A549 (cell line): Measurements from ENCODE around the gene AUTS2. TPM values are rescaled to one million over a fixed set of nuclear protein-coding genes. Genes with fewer than 3 reads are reported as not detected.

Experiments
- ATAC-seq, 2 experiments: fragments of 200-7000 bp in 1 of 2; fragments of >200 bp in 1 of 2; cut with Nextera tagmentation in 1 of 2; cut with Tn5 transposase in 1 of 2; 3 replicates each; pipeline versions ENCODE4 v1.8.0 to v1.9.1; 2018 to 2020; ENCODE audit warnings: mild to moderate bottlenecking in 1 of 2, moderate library complexity in 1 of 2
- CTCF ChIA-PET: fragments of 300-600 bp; sonication (Branson Sonifier 250); formaldehyde crosslinking; extraction: SDS; loops from one replicate; lab custom pipeline; 2021; ENCODE audit warnings: antibody characterized with exemption, inconsistent platforms; lab: Yijun Ruan, JAX
- POLR2A ChIA-PET: fragments of 350-600 bp; formaldehyde crosslinking; extraction: SDS; loops from one replicate; lab custom pipeline; 2021; ENCODE audit warnings: antibody characterized with exemption, inconsistent platforms; lab: Yijun Ruan, JAX
- DNase-seq, 2 experiments: peaks; one replicate each; pipeline versions ENCODE4 v3.0.0 to v3.0.0-alpha.2; 2011 to 2016; ENCODE audit warnings: low read depth in 1 of 2, low spot score in 1 of 2
- FAIRE-seq: peaks from 2 replicates; lab custom pipeline; 2011; peaks lifted over from hg19 to GRCh38; lab: Jason Lieb, UNC
- H3K27ac ChIP-seq, 2 experiments: fragments of >200 bp; sonication (Bioruptor Twin); formaldehyde crosslinking; 3 replicates each; pipeline ENCODE4 v1.5.1; 2016 to 2017
- H3K4me1 ChIP-seq: fragments of >200 bp; sonication (Bioruptor Twin); formaldehyde crosslinking; 3 replicates; pipeline ENCODE4 v1.6.1; 2016
- H3K4me2 ChIP-seq: fragments of >200 bp; sonication (Bioruptor Twin); formaldehyde crosslinking; 3 replicates; pipeline ENCODE4 v1.6.1; 2016
- H3K4me3 ChIP-seq: fragments of >200 bp; sonication (Bioruptor Twin); formaldehyde crosslinking; 3 replicates; pipeline ENCODE4 v1.5.1; 2016
- H3K9me3 ChIP-seq: fragments of >200 bp; sonication (Bioruptor Twin); formaldehyde crosslinking; 3 replicates; pipeline ENCODE4 v1.6.1; 2016
- CBX2 ChIP-seq: fragments of 200-600 bp; sonication (generic); IDR thresholded peaks from 2 replicates; pipeline ENCODE4 v1.6.1; 2016; ENCODE audit warnings: low read depth, mild to moderate bottlenecking, borderline replicate concordance
- CBX8 ChIP-seq: fragments of 200-600 bp; sonication (generic); IDR thresholded peaks from 2 replicates; pipeline ENCODE4 v1.6.1; 2016
- CEBPB ChIP-seq, 2 experiments: fragments of >200 bp in 1 of 2; sonication (Bioruptor Twin) in 1 of 2; formaldehyde crosslinking in 1 of 2; IDR thresholded peaks; 2 replicates each; pipeline ENCODE4 v1.6.1; 2012 to 2016
- EHF ChIP-seq: fragments of 250-450 bp; sonication (Bioruptor Pico); IDR thresholded peaks from 2 replicates; pipeline ENCODE4 v1.5.0; 2020; ENCODE audit warnings: mild to moderate bottlenecking
- EHMT2 ChIP-seq: fragments of 200-600 bp; sonication (generic); IDR thresholded peaks from 2 replicates; pipeline ENCODE4 v1.6.1; 2016; ENCODE audit warnings: antibody characterized with exemption, low read depth, mild to moderate bottlenecking, moderate library complexity
- EP300 ChIP-seq, 2 experiments: fragments of >200 bp; sonication (Bioruptor Twin); formaldehyde crosslinking; IDR thresholded peaks; 2 replicates in 1 of 2; 3 replicates in 1 of 2; pipeline ENCODE4 v1.6.1; 2016 to 2017
- FOSB ChIP-seq: fragments of 250-450 bp; sonication (Bioruptor Pico); IDR thresholded peaks from 2 replicates; pipeline ENCODE4 v1.5.0; 2020; ENCODE audit warnings: mild to moderate bottlenecking, moderate library complexity
- FOXS1 ChIP-seq: fragments of 250-450 bp; sonication (Bioruptor Pico); IDR thresholded peaks from 2 replicates; pipeline ENCODE4 v1.5.0; 2020; ENCODE audit warnings: mild to moderate bottlenecking, moderate library complexity
- HDAC2 ChIP-seq: fragments of 200-600 bp; sonication (generic); IDR thresholded peaks from 2 replicates; pipeline ENCODE4 v1.6.1; 2016
- HOXA7 ChIP-seq: fragments of 250-450 bp; sonication (Bioruptor Pico); IDR thresholded peaks from 2 replicates; pipeline ENCODE4 v1.5.0; 2020; ENCODE audit warnings: mild to moderate bottlenecking, moderate library complexity
- HOXB13 ChIP-seq: fragments of 250-450 bp; sonication (Bioruptor Pico); IDR thresholded peaks from 2 replicates; pipeline ENCODE4 v1.5.0; 2020; ENCODE audit warnings: low read depth, mild to moderate bottlenecking, moderate library complexity
- HOXB5 ChIP-seq: fragments of 250-450 bp; sonication (Bioruptor Pico); IDR thresholded peaks from 2 replicates; pipeline ENCODE4 v1.5.0; 2020; ENCODE audit warnings: mild to moderate bottlenecking, moderate library complexity
- JUN ChIP-seq, 2 experiments: fragments of >200 bp; sonication (Bioruptor Twin); formaldehyde crosslinking; IDR thresholded peaks; 2 replicates in 1 of 2; 3 replicates in 1 of 2; pipeline ENCODE4 v1.6.1; 2016 to 2017
- JUNB ChIP-seq: fragments of >200 bp; sonication (Bioruptor Twin); formaldehyde crosslinking; IDR thresholded peaks from 2 replicates; pipeline ENCODE4 v1.6.1; 2016
- KDM1A ChIP-seq: fragments of 200-600 bp; sonication (generic); IDR thresholded peaks from 2 replicates; pipeline ENCODE4 v1.6.1; 2016; ENCODE audit warnings: low read depth, mild to moderate bottlenecking
- MAFK ChIP-seq: fragments of 450-650 bp; IDR thresholded peaks from 2 replicates; pipeline ENCODE4 v1.6.1; 2014; ENCODE audit not compliant: partially characterized antibody
- MAZ ChIP-seq: fragments of 150-350 bp; IDR thresholded peaks from 2 replicates; pipeline ENCODE4 v1.6.1; 2014; ENCODE audit warnings: antibody characterized with exemption, low read depth, low read length, borderline replicate concordance
- MYC ChIP-seq: IDR thresholded peaks from 2 replicates; pipeline ENCODE4 v1.6.1; 2012; ENCODE audit warnings: mild to moderate bottlenecking, inconsistent platforms, low read length, improper control_type of control experiment, borderline replicate concordance
- NFE2L2 ChIP-seq: fragments of 150-350 bp; conservative IDR thresholded peaks from 2 replicates; pipeline ENCODE4 v1.6.1; 2014; ENCODE audit warnings: low read length
- NPAS2 ChIP-seq: fragments of 250-450 bp; sonication (Bioruptor Pico); IDR thresholded peaks from 2 replicates; pipeline ENCODE4 v1.8.0; 2022; ENCODE audit warnings: mild to moderate bottlenecking, moderate library complexity, borderline replicate concordance
- NR3C1 ChIP-seq: fragments of >200 bp; sonication (Bioruptor Twin); formaldehyde crosslinking; IDR thresholded peaks from 3 replicates; pipeline ENCODE4 v1.6.1; 2017
- PHF8 ChIP-seq: fragments of 200-600 bp; sonication (generic); IDR thresholded peaks from 2 replicates; pipeline ENCODE4 v1.6.1; 2016; ENCODE audit warnings: low read depth, mild to moderate bottlenecking, antibody characterized with exemption, moderate library complexity, borderline replicate concordance
- POLR2AphosphoS2 ChIP-seq: conservative IDR thresholded peaks from 2 replicates; pipeline ENCODE4 v1.6.1; 2012; ENCODE audit warnings: low read length, improper control_type of control experiment, inconsistent platforms
- RCOR1 ChIP-seq: fragments of 150-350 bp; IDR thresholded peaks from 2 replicates; pipeline ENCODE4 v1.6.1; 2014; ENCODE audit warnings: antibody characterized with exemption, low read length, low read depth
- RFX5 ChIP-seq: fragments of 450-650 bp; IDR thresholded peaks from 2 replicates; pipeline ENCODE4 v1.7.1; 2014; ENCODE audit warnings: antibody characterized with exemption, mild to moderate bottlenecking, moderate library complexity
- SMC3 ChIP-seq: fragments of >200 bp; sonication (Bioruptor Twin); formaldehyde crosslinking; IDR thresholded peaks from 3 replicates; pipeline ENCODE4 v1.6.1; 2018; ENCODE audit warnings: inconsistent platforms
- TP53 ChIP-seq: fragments of 250-450 bp; sonication (Bioruptor Pico); IDR thresholded peaks from 2 replicates; pipeline ENCODE4 v1.5.0; 2021; ENCODE audit warnings: mild to moderate bottlenecking, moderate library complexity
- ZC3H11A ChIP-seq: fragments of 450-650 bp; IDR thresholded peaks from 2 replicates; pipeline ENCODE4 v1.6.1; 2014; ENCODE audit warnings: antibody characterized with exemption, mild to moderate bottlenecking
- ZFP36 ChIP-seq: fragments of 450-650 bp; IDR thresholded peaks from 2 replicates; pipeline ENCODE4 v1.6.1; 2014; ENCODE audit warnings: borderline replicate concordance; ENCODE audit not compliant: partially characterized antibody
- WGBS: methylation state at CpG from one replicate; pipeline ENCODE4 v1.1.6; 2017; ENCODE audit errors: missing lambda C conversion rate; 5-methylcytosine and 5-hydroxymethylcytosine counted together
- polyA plus RNA-seq, 4 experiments: library from polyadenylated mRNA; depleted of rRNA in 3 of 4; stranded (reverse); fragments of >200 nt; fragmentation: RNase III in 1 of 4; extraction: RNeasy Plus Mini Kit Qiagen cat#74134 plus additional on column Dnase treatment in 1 of 4; gene quantifications; 2 replicates in 3 of 4; 3 replicates in 1 of 4; pipeline ENCODE4 v1.2.3, GENCODE V29; 2011 to 2017
- TF ChIP-seq, protein P1 (sequence below): fragments of >200 bp; sonication (Bioruptor Twin); formaldehyde crosslinking; IDR thresholded peaks from 3 replicates; pipeline ENCODE4 v1.5.1; 2016
- TF ChIP-seq, protein P2 (sequence below): fragments of 250-450 bp; sonication (Bioruptor Pico); IDR thresholded peaks from 2 replicates; pipeline ENCODE4 v1.5.0; 2020; ENCODE audit warnings: low read depth, mild to moderate bottlenecking, moderate library complexity
- TF ChIP-seq, protein P3 (sequence below): fragments of >200 bp; sonication (Bioruptor Twin); formaldehyde crosslinking; IDR thresholded peaks from 3 replicates; pipeline ENCODE4 v1.6.1; 2016
- TF ChIP-seq, protein P4 (sequence below): IDR thresholded peaks from 2 replicates; pipeline ENCODE4 v1.6.1; 2012

AUTS2 gene
- polyA plus RNA-seq, 2 of the 4 experiments (the other 2 are of a cell fraction) = 1.6 to 3.6 TPM

DNA sequence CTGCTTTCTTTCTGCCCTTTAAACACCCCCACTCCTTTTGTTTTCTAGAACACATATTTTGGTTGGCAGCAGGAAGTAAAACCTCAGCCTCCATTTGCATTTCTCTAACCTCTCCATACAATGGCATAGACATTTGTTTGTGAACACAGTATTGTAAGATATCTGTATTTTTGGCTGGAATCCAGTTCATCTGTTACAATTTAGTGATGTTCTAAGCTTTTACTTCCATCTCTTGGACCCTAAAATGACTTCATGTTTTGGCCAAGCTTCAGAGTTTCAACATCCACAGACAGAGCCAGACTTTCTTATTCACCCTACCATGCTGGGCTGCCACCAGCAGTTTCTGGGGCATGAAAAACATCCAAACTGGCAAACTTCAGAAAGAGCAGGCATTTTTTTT, 21.1 kb upstream of the AUTS2 start (continued):
- TF ChIP-seq, protein P1, sequence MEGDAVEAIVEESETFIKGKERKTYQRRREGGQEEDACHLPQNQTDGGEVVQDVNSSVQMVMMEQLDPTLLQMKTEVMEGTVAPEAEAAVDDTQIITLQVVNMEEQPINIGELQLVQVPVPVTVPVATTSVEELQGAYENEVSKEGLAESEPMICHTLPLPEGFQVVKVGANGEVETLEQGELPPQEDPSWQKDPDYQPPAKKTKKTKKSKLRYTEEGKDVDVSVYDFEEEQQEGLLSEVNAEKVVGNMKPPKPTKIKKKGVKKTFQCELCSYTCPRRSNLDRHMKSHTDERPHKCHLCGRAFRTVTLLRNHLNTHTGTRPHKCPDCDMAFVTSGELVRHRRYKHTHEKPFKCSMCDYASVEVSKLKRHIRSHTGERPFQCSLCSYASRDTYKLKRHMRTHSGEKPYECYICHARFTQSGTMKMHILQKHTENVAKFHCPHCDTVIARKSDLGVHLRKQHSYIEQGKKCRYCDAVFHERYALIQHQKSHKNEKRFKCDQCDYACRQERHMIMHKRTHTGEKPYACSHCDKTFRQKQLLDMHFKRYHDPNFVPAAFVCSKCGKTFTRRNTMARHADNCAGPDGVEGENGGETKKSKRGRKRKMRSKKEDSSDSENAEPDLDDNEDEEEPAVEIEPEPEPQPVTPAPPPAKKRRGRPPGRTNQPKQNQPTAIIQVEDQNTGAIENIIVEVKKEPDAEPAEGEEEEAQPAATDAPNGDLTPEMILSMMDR = no peak
- TF ChIP-seq, all 56 proteins: peak for 0

DNA sequence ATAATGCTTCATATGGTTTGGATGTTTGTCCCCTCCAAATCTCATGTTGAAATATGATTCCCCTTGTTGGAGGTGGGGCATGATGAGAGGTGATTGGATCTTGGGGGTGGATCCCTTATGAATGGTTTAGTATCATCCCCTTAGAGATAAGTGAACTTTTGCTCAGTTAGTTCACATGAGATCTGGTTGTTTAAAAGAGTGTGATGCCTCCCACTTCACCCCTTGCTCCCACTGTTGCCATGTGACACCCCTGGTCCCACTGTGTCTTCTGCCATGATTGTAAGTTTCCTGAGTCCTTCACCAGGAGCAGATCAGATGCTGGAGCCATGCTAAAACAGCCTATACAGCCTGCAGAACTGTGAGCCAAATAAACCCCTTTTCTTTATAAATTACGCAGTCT, 13.1 kb upstream of the AUTS2 start:
- Histone ChIP-seq H3K27ac (no peak overlapping the region), H3K4me3 (no peak overlapping the region), H3K4me1 (no peaks in the 10 kb centered on the region), H3K4me2 (no peak overlapping the region), H3K9me3 (no peaks in the 10 kb centered on the region)
- POLR2A ChIA-PET = no interaction called here
- no peak for DNase-seq
- TF ChIP-seq MAZ = no peak
- no peak for TF ChIP-seq NFE2L2
- TF ChIP-seq HOXB5 (CRISPR knock-in tag) = no peak
- no peak for TF ChIP-seq FOXS1 (CRISPR knock-in tag)
- TF ChIP-seq MAFK = no peak
- no peak for TF ChIP-seq NR3C1
- no peak for TF ChIP-seq HOXA7 (CRISPR knock-in tag)
- no peak for TF ChIP-seq ZFP36
- TF ChIP-seq CBX2 = no peak
- TF ChIP-seq FOSB (CRISPR knock-in tag) = no peak
- TF ChIP-seq SMC3 = no peak
- no peak for TF ChIP-seq EP300 (IDR thresholded peaks at IDR 0.05)
- TF ChIP-seq KDM1A = no peak
- TF ChIP-seq POLR2AphosphoS2 = no peak
- no peak for TF ChIP-seq TP53 (CRISPR knock-in tag)
- no peak for TF ChIP-seq JUNB
- TF ChIP-seq CEBPB (IDR thresholded peaks at IDR 0.05) = no peak
- no peak for TF ChIP-seq JUN (IDR thresholded peaks at IDR 0.05)
- 80% methylated on average over 1 of the region's 1 CpG for WGBS
- CTCF ChIA-PET = no interaction called here
- no peak for FAIRE-seq
- ATAC-seq = no peak

DNA sequence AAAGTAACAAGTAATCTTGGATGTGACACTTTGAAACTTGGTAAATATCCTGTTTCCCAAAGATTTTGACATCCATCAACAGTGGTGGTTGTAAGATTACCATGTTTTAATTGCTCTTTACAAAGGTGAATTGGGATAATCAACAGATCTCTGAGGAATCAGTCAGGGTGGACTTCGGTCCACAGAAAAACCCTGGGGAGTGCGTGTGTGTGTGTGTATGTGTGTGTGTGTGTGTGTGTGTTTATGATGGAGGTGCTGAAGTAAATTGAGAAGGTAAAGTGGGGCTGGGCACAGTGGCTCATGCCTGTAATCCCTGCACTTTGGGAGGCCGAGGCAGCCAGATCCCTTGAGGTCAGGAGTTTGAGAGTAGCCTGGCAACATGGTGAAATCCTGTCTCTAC, 12.0 kb upstream of the AUTS2 start:
- ChIA-PET CTCF (no interaction called here), POLR2A (no interaction called here)
- H3K4me2 ChIP-seq = no peak overlapping the region
- H3K27ac ChIP-seq = no peak overlapping the region
- FAIRE-seq = no peak
- TF ChIP-seq HOXA7 (CRISPR knock-in tag) (no peak), EP300 (IDR thresholded peaks at IDR 0.05) (no peak), MYC (no peak), HOXB13 (no peak), ZFP36 (no peak)
- no peak for DNase-seq
- WGBS = 41% methylated on average over 3 of the region's 3 CpGs
- H3K4me3 ChIP-seq = no peak overlapping the region
- no peaks in the 10 kb centered on the region for H3K4me1 ChIP-seq
- H3K9me3 ChIP-seq = no peaks in the 10 kb centered on the region
- ATAC-seq = no peak

DNA sequence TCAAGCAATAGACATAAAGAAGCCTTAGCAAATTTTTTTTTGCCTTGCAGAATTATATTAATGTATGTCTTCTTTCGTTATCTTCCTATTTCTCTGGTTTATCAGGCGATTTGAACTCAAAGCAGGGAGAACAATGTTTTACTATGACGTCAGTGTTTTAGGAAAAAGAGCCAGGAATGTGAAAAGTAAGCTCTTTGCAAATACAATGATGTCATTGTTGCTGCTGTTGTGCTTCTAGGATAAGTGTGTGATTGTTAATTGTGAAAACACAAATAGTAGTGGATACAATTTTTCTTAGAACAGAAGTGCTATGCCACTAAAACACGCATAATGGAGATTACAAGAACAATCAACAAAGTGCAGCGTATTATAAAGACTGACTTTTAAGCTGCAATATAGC, 9.5 kb upstream of the AUTS2 start:
- ATAC-seq (no peak), FAIRE-seq (no peak), DNase-seq (no peak)
- 35% methylated on average over 5 of the region's 5 CpGs for WGBS
- ChIA-PET POLR2A (no interaction called here), CTCF (interaction anchor here (1.0 kb wide), 1 partner anchor 88 kb away, joined by 3 read pairs; no protein-coding TSS in a partner anchor)
- Histone ChIP-seq H3K4me3 (no peak overlapping the region), H3K4me1 (no peaks in the 10 kb centered on the region), H3K4me2 (no peak overlapping the region), H3K9me3 (no peaks in the 10 kb centered on the region), H3K27ac (no peak overlapping the region)
- TF ChIP-seq NPAS2 (CRISPR knock-in tag) = no peak
- no peak for TF ChIP-seq POLR2AphosphoS2
- no peak for TF ChIP-seq EHMT2
- TF ChIP-seq JUN (IDR thresholded peaks at IDR 0.05) = no peak
- TF ChIP-seq, protein P2, sequence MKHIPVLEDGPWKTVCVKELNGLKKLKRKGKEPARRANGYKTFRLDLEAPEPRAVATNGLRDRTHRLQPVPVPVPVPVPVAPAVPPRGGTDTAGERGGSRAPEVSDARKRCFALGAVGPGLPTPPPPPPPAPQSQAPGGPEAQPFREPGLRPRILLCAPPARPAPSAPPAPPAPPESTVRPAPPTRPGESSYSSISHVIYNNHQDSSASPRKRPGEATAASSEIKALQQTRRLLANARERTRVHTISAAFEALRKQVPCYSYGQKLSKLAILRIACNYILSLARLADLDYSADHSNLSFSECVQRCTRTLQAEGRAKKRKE (CRISPR knock-in tag) = no peak
- TF ChIP-seq HOXB5 (CRISPR knock-in tag) = no peak
- no peak for TF ChIP-seq MAFK
- TF ChIP-seq CBX8 = no peak
- no peak for TF ChIP-seq PHF8
- no peak for TF ChIP-seq HDAC2
- no peak for TF ChIP-seq ZC3H11A
- TF ChIP-seq, protein P3, sequence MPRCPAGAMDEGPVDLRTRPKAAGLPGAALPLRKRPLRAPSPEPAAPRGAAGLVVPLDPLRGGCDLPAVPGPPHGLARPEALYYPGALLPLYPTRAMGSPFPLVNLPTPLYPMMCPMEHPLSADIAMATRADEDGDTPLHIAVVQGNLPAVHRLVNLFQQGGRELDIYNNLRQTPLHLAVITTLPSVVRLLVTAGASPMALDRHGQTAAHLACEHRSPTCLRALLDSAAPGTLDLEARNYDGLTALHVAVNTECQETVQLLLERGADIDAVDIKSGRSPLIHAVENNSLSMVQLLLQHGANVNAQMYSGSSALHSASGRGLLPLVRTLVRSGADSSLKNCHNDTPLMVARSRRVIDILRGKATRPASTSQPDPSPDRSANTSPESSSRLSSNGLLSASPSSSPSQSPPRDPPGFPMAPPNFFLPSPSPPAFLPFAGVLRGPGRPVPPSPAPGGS = no peak
- TF ChIP-seq RCOR1 = no peak
- no peak for TF ChIP-seq RFX5
- TF ChIP-seq, protein P4, sequence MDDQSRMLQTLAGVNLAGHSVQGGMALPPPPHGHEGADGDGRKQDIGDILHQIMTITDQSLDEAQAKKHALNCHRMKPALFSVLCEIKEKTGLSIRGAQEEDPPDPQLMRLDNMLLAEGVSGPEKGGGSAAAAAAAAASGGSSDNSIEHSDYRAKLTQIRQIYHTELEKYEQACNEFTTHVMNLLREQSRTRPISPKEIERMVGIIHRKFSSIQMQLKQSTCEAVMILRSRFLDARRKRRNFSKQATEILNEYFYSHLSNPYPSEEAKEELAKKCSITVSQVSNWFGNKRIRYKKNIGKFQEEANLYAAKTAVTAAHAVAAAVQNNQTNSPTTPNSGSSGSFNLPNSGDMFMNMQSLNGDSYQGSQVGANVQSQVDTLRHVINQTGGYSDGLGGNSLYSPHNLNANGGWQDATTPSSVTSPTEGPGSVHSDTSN = no peak
- TF ChIP-seq EHF = no peak
